Ishikawa (cell line): ENCODE results near the gene GNAO1.

Experiments used
- CEBPB ChIP-seq: IDR thresholded peaks from 2 replicates; pipeline ENCODE4 v1.6.1; 2012
- CREB1 ChIP-seq: IDR thresholded peaks from 2 replicates; pipeline ENCODE4 v1.6.1; 2012; ENCODE audit warnings: low read depth
- EGR1 ChIP-seq: IDR thresholded peaks from 2 replicates; pipeline ENCODE4 v1.6.1; 2012
- EP300 ChIP-seq: IDR thresholded peaks from 2 replicates; pipeline ENCODE4 v1.6.1; 2012; ENCODE audit warnings: borderline replicate concordance
- FOXM1 ChIP-seq: IDR thresholded peaks from 2 replicates; pipeline ENCODE4 v1.6.1; 2012; ENCODE audit warnings: low read depth, borderline replicate concordance
- RAD21 ChIP-seq: IDR thresholded peaks from 2 replicates; pipeline ENCODE4 v1.6.1; 2012; ENCODE audit warnings: low read depth
- TAF1 ChIP-seq: IDR thresholded peaks from 2 replicates; pipeline ENCODE4 v1.6.1; 2012; ENCODE audit warnings: low read depth, mild to moderate bottlenecking
- TCF12 ChIP-seq: IDR thresholded peaks from 2 replicates; pipeline ENCODE4 v1.6.1; 2012; ENCODE audit warnings: low read depth
- TEAD4 ChIP-seq: IDR thresholded peaks from 2 replicates; pipeline ENCODE4 v1.6.1; 2012
- ZBTB7A ChIP-seq: IDR thresholded peaks from 2 replicates; pipeline ENCODE4 v1.6.1; 2012; ENCODE audit warnings: low read depth
- TF ChIP-seq, protein P1 (sequence below): IDR thresholded peaks from 2 replicates; pipeline ENCODE4 v1.6.1; 2012
- TF ChIP-seq, protein P2 (sequence below): IDR thresholded peaks from 2 replicates; pipeline ENCODE4 v1.6.1; 2012; ENCODE audit warnings: low read depth, mild to moderate bottlenecking
- TF ChIP-seq, protein P3 (sequence below): IDR thresholded peaks from 2 replicates; pipeline ENCODE4 v1.6.1; 2012

DNA sequence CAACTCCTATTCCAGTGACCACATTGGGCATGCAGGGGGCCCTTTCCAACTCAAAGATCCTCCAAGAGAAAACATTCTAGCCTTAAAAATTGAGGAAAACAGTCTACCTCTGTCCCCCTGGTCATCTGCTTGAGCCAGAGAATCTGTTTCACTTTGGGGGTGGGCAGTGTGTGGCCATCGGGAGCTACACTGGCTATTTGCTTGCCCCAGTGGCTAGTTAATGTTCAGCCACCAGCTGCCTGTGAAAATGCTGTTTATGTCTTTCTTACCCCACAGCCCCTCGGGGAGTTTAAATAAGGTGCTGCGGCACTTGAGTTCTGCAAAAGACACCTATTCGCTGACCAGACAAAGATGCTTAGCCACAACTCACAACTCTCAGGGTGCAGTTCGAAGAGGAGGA lies 43.4 kb downstream of the GNAO1 start:
- no peak for TF ChIP-seq CREB1
- TF ChIP-seq EP300: no peak
- TF ChIP-seq, protein P1, sequence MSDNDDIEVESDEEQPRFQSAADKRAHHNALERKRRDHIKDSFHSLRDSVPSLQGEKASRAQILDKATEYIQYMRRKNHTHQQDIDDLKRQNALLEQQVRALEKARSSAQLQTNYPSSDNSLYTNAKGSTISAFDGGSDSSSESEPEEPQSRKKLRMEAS: no peak
- no peak for TF ChIP-seq TCF12
- TF ChIP-seq TEAD4: no peak
- no peak for TF ChIP-seq TAF1
- TF ChIP-seq, protein P2, sequence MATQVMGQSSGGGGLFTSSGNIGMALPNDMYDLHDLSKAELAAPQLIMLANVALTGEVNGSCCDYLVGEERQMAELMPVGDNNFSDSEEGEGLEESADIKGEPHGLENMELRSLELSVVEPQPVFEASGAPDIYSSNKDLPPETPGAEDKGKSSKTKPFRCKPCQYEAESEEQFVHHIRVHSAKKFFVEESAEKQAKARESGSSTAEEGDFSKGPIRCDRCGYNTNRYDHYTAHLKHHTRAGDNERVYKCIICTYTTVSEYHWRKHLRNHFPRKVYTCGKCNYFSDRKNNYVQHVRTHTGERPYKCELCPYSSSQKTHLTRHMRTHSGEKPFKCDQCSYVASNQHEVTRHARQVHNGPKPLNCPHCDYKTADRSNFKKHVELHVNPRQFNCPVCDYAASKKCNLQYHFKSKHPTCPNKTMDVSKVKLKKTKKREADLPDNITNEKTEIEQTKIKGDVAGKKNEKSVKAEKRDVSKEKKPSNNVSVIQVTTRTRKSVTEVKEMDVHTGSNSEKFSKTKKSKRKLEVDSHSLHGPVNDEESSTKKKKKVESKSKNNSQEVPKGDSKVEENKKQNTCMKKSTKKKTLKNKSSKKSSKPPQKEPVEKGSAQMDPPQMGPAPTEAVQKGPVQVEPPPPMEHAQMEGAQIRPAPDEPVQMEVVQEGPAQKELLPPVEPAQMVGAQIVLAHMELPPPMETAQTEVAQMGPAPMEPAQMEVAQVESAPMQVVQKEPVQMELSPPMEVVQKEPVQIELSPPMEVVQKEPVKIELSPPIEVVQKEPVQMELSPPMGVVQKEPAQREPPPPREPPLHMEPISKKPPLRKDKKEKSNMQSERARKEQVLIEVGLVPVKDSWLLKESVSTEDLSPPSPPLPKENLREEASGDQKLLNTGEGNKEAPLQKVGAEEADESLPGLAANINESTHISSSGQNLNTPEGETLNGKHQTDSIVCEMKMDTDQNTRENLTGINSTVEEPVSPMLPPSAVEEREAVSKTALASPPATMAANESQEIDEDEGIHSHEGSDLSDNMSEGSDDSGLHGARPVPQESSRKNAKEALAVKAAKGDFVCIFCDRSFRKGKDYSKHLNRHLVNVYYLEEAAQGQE: no peak
- TF ChIP-seq ZBTB7A: no peak
- no peak for TF ChIP-seq CEBPB
- no peak for TF ChIP-seq EGR1
- TF ChIP-seq RAD21: no peak
- no peak for TF ChIP-seq FOXM1
- TF ChIP-seq, protein P3, sequence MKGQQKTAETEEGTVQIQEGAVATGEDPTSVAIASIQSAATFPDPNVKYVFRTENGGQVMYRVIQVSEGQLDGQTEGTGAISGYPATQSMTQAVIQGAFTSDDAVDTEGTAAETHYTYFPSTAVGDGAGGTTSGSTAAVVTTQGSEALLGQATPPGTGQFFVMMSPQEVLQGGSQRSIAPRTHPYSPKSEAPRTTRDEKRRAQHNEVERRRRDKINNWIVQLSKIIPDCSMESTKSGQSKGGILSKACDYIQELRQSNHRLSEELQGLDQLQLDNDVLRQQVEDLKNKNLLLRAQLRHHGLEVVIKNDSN: no peak
